ENCODE measurements around the gene APOA5. TPM values are rescaled to one million over a fixed set of nuclear protein-coding genes. Genes with fewer than 3 reads are reported as not detected.

The APOA5 gene
- total and polyA plus RNA-seq, 2 of the 13 experiments (the other 11 are each of a cell fraction or from before 2014, with no cell fraction given), result 44.0 to 49.1 TPM

DNA sequence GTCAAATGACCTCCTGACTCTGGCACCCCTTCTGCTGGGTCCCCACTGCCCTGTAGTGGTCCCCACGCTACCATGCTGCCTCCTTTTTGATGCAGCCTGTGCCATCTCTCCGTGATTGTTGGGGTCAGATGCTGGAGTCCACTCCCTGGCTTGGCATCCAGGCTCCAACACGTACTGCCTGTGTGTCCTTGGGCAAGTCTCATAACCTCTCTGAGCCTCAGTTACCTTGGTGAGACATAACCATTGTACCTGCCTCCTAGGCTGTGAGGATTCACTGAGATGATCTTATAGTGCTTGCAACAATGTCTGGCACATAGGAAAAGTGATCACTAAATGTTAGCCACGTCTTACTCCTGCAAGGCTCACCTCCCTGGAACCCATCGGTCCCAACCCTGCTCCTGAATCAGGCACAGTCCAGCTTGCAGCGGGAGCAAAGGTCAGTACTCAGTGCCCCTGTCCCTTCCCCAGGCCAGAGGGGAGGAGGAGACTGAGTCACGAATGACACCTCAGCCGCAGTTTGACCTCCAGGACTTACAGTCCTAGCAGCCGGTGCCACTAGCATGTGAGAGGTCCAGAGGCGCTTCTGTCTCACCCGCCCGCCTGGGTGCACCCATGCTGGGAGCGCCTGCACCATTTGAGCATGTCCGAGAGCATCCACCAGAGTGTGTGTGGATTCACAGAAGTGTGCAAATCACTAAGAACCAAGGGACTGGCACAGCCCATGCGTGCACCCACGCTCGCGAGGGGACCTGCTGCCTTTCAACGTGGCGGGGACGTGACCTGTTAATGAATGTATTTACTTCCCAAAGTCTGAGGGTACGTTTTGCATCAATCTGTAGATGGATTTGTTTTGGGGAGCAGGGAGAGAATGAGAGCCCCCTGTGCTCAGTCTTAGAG is 34.4 kb upstream of the APOA5 start (continued):
- TF ChIP-seq SIN3A (IDR thresholded peaks at IDR 0.05; ENCODE audit: borderline replicate concordance, low read depth, low read length), result no peak
- TF ChIP-seq, protein P1, sequence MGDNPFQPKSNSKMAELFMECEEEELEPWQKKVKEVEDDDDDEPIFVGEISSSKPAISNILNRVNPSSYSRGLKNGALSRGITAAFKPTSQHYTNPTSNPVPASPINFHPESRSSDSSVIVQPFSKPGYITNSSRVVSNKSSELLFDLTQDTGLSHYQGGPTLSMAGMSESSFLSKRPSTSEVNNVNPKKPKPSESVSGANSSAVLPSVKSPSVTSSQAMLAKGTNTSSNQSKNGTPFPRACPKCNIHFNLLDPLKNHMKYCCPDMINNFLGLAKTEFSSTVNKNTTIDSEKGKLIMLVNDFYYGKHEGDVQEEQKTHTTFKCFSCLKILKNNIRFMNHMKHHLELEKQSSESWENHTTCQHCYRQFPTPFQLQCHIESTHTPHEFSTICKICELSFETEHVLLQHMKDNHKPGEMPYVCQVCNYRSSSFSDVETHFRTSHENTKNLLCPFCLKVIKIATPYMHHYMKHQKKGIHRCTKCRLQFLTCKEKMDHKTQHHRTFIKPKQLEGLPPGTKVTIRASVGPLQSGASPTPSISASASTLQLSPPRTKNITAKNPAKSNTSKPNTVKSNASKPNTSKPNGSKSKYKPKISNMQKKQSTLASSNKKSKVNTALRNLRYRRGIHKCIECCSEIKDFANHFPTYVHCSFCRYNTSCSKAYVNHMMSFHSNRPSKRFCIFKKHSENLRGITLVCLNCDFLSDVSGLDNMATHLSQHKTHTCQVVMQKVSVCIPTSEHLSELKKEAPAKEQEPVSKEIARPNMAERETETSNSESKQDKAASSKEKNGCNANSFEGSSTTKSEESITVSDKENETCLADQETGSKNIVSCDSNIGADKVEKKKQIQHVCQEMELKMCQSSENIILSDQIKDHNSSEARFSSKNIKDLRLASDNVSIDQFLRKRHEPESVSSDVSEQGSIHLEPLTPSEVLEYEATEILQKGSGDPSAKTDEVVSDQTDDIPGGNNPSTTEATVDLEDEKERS (CRISPR knock-in tag; IDR thresholded peaks at IDR 0.05), result no peak
- no peak for TF ChIP-seq HMG20B (CRISPR knock-in tag; conservative IDR thresholded peaks at IDR 0.05)
- TF ChIP-seq ZNF530 (CRISPR knock-in tag; IDR thresholded peaks at IDR 0.05; ENCODE audit: low read depth), result no peak
- TF ChIP-seq CBX2 (IDR thresholded peaks at IDR 0.05; ENCODE audit: low read depth, low read length), result no peak
- TF ChIP-seq CBX2 (CRISPR knock-in tag; IDR thresholded peaks at IDR 0.05; ENCODE audit: low read depth), result no peak
- TF ChIP-seq NPAS2 (CRISPR knock-in tag; IDR thresholded peaks at IDR 0.05; ENCODE audit: borderline replicate concordance), result no peak
- no peak for TF ChIP-seq ZNF780A (CRISPR knock-in tag; IDR thresholded peaks at IDR 0.05)
- TF ChIP-seq TAF1 (CRISPR knock-in tag; IDR thresholded peaks at IDR 0.05), result no peak
- no peak for TF ChIP-seq ZNF547 (CRISPR knock-in tag; IDR thresholded peaks at IDR 0.05)
- no peak for TF ChIP-seq ZNF274 (CRISPR knock-in tag; IDR thresholded peaks at IDR 0.05)
- TF ChIP-seq ZNF891 (CRISPR knock-in tag; IDR thresholded peaks at IDR 0.05), result 0 out of 2 replicates have a peak, but pooled peaks have one; percentile 19
- peak; percentile 36; the same call in 1 of the 2 replicates for TF ChIP-seq MEF2D (CRISPR knock-in tag; IDR thresholded peaks at IDR 0.05)
- TF ChIP-seq ATF2 (CRISPR knock-in tag; IDR thresholded peaks at IDR 0.05), result no peak
- no peak for TF ChIP-seq TAF15 (IDR thresholded peaks at IDR 0.05; ENCODE audit: low read depth, low read length, poor library complexity, severe bottlenecking)
- no peak for TF ChIP-seq ZNF75D (CRISPR knock-in tag; IDR thresholded peaks at IDR 0.05; ENCODE audit: borderline replicate concordance)
- no peak for TF ChIP-seq KLF9 (CRISPR knock-in tag; IDR thresholded peaks at IDR 0.05; ENCODE audit: low read depth)
- TF ChIP-seq SP4 (CRISPR knock-in tag; IDR thresholded peaks at IDR 0.05), result no peak
- no peak for TF ChIP-seq SRY (CRISPR knock-in tag; IDR thresholded peaks at IDR 0.05)
- TF ChIP-seq EP300 (IDR thresholded peaks at IDR 0.05; ENCODE audit: low read depth in 2 of 2, low read length in 2 of 2), result no peak
- no peak for TF ChIP-seq EP300 (CRISPR knock-in tag; IDR thresholded peaks at IDR 0.05; ENCODE audit: borderline replicate concordance)
- no peak for TF ChIP-seq CREB1 (IDR thresholded peaks at IDR 0.05)
- no peak for TF ChIP-seq CREB1 (CRISPR knock-in tag; IDR thresholded peaks at IDR 0.05)
- no peak for TF ChIP-seq ZSCAN30 (CRISPR knock-in tag; IDR thresholded peaks at IDR 0.05)
- TF ChIP-seq RFX3 (CRISPR knock-in tag; IDR thresholded peaks at IDR 0.05), result no peak
- TF ChIP-seq, protein P2, sequence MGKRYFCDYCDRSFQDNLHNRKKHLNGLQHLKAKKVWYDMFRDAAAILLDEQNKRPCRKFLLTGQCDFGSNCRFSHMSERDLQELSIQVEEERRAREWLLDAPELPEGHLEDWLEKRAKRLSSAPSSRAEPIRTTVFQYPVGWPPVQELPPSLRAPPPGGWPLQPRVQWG (CRISPR knock-in tag; IDR thresholded peaks at IDR 0.05; ENCODE audit: borderline replicate concordance, low read depth), result no peak
- TF ChIP-seq ZKSCAN8 (CRISPR knock-in tag; IDR thresholded peaks at IDR 0.05; ENCODE audit: borderline replicate concordance), result no peak

Measured in HepG2 (cell line).